Measurements from ENCODE around the gene SLC8A1. TPM values are rescaled to one million over a fixed set of nuclear protein-coding genes. Genes with fewer than 3 reads are reported as not detected.

The SLC8A1 gene
- total and polyA plus RNA-seq, 2 donors (not counting 1 experiment from before 2014, with no cell fraction given): 0.07 to 0.20 TPM

DNA sequence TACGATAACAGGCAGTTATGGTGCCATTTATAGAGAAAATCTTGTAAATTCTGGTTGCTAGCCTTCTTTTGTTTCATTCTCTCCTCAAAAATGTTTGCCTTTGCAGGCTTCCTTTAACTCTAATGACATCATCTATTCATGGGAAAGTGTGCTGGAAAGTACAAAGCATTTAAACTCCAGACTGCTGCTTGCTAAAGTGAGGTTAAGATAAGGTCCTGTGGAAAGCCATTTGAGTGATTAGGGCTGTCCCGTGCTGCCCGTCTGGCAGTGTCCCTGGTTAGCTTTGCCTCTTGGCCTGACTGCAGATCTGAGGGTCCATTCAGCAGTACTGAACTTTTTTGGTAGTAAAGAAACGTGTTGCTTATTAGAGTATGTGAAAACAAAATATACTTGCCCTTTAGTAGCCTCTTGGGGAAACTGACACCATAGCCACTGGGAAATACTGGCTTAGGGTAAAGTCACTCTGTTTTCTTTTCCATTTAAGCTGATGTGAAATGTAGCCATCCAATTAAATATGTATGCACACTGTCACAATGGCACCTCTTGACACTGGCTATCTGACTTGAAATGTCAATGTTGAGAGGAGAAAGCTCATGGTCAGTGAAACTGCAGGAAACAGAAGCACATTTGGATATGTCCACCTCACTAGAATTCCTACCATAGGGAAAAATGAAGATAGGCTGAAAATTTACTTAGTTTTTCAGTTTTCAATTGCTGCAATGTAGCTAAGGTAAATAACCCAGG is 321.5 kb downstream of the SLC8A1 start:
- H3K27ac Mint-ChIP-seq: no peak overlapping the region
- Histone ChIP-seq H3K4me2 (replicated peaks; ENCODE audit: low read depth, low read length, poor library complexity, severe bottlenecking) (no peak overlapping the region), H3K79me2 (ENCODE audit: control insufficient read depth, insufficient read depth, low read length) (no peaks in the 10 kb centered on the region), H2AFZ (ENCODE audit: insufficient read depth, low read depth, low read length, poor library complexity, severe bottlenecking) (no peak overlapping the region), H3K4me3 (ENCODE audit: control extremely low read depth in 1 of 5, extremely low read depth in 1 of 5, insufficient read depth in 1 of 5, low read depth in 2 of 5, low read length in 4 of 5) (no peak overlapping the region), H4K20me1 (ENCODE audit: control insufficient read depth, insufficient read depth, low read length, poor library complexity, severe bottlenecking) (no peaks in the 10 kb centered on the region), H3K4me1 (ENCODE audit: control insufficient read depth in 2 of 2, insufficient read depth in 2 of 2, low read length in 2 of 2) (no peaks in the 10 kb centered on the region), H3K9me3 (ENCODE audit: control extremely low read depth in 1 of 3, control insufficient read depth in 2 of 3, insufficient read depth in 1 of 3, low read length in 2 of 3) (no peaks in the 10 kb centered on the region), H3K27me3 (replicated peaks in 1 of 4; ENCODE audit: control extremely low read depth in 1 of 4, control insufficient read depth in 3 of 4, insufficient read depth in 4 of 4, low read length in 3 of 4) (no peaks in the 10 kb centered on the region), H3K9ac (ENCODE audit: low read length) (no peak overlapping the region), H3K36me3 (replicated peaks in 1 of 2; ENCODE audit: control extremely low read depth in 1 of 2, control insufficient read depth in 1 of 2, extremely low read depth in 1 of 2, insufficient read depth in 2 of 2, low read length in 1 of 2) (no peaks in the 10 kb centered on the region), H3K27ac (ENCODE audit: low read length in 2 of 2) (no peak overlapping the region)
- 100% methylated on average over 2 of the region's 4 CpGs for WGBS (ENCODE audit: insufficient coverage)
- TF ChIP-seq, protein P1, sequence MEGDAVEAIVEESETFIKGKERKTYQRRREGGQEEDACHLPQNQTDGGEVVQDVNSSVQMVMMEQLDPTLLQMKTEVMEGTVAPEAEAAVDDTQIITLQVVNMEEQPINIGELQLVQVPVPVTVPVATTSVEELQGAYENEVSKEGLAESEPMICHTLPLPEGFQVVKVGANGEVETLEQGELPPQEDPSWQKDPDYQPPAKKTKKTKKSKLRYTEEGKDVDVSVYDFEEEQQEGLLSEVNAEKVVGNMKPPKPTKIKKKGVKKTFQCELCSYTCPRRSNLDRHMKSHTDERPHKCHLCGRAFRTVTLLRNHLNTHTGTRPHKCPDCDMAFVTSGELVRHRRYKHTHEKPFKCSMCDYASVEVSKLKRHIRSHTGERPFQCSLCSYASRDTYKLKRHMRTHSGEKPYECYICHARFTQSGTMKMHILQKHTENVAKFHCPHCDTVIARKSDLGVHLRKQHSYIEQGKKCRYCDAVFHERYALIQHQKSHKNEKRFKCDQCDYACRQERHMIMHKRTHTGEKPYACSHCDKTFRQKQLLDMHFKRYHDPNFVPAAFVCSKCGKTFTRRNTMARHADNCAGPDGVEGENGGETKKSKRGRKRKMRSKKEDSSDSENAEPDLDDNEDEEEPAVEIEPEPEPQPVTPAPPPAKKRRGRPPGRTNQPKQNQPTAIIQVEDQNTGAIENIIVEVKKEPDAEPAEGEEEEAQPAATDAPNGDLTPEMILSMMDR (IDR thresholded peaks at IDR 0.05): no peak
- intact Hi-C loops (cut with micrococcal nuclease): no loop called here
- no peaks in the 10 kb centered on the region for H3K9me3 Mint-ChIP-seq (ENCODE audit: insufficient read depth)
- H3K4me3 Mint-ChIP-seq: no peak overlapping the region
- POLR2A ChIA-PET: no interaction called here
- DNase-seq (no peak), ATAC-seq (ENCODE audit: low read depth) (no peak)
- no peaks in the 10 kb centered on the region for H3K27me3 Mint-ChIP-seq
- no peaks in the 10 kb centered on the region for H3K4me1 Mint-ChIP-seq
- CTCF ChIA-PET: no interaction called here

DNA sequence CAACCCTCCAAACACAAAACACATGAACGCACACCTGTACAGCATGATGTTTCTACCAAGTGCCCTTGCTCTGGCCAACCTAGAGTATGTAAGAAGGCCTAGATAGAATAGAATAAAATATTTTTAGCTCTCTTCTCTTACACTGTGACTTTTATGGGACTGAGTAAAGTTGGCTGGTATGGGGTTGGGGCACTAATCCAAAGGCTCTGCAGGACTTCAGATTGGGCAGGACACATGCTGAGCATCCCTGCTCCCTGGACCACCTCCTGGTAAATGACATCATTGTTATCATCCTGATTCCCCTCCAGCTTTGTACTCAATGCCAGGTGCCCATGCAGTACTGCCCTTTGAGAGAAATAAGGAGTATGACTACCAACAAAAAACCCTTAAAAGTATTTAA is 322.2 kb downstream of the SLC8A1 start:
- no peak overlapping the region for H3K27ac Mint-ChIP-seq
- H3K9ac ChIP-seq (ENCODE audit: low read length): no peak overlapping the region
- no CpG with 5 or more reads among the region's 1 CpG for WGBS (ENCODE audit: insufficient coverage)
- H3K4me1 Mint-ChIP-seq: no peaks in the 10 kb centered on the region
- no peaks in the 10 kb centered on the region for H4K20me1 ChIP-seq (ENCODE audit: control insufficient read depth, insufficient read depth, low read length, poor library complexity, severe bottlenecking)
- H3K4me2 ChIP-seq (replicated peaks; ENCODE audit: low read depth, low read length, poor library complexity, severe bottlenecking): no peak overlapping the region
- no peaks in the 10 kb centered on the region for H3K36me3 ChIP-seq (replicated peaks in 1 of 2; ENCODE audit: control extremely low read depth in 1 of 2, control insufficient read depth in 1 of 2, extremely low read depth in 1 of 2, insufficient read depth in 2 of 2, low read length in 1 of 2)
- CTCF ChIA-PET: no interaction called here
- no peak overlapping the region for H2AFZ ChIP-seq (ENCODE audit: insufficient read depth, low read depth, low read length, poor library complexity, severe bottlenecking)
- H3K4me1 ChIP-seq (ENCODE audit: control insufficient read depth in 2 of 2, insufficient read depth in 2 of 2, low read length in 2 of 2): no peaks in the 10 kb centered on the region
- no peaks in the 10 kb centered on the region for H3K27me3 ChIP-seq (replicated peaks in 1 of 4; ENCODE audit: control extremely low read depth in 1 of 4, control insufficient read depth in 3 of 4, insufficient read depth in 4 of 4, low read length in 3 of 4)
- POLR2A ChIA-PET: no interaction called here
- no peak overlapping the region for H3K4me3 Mint-ChIP-seq
- TF ChIP-seq, protein P1 (IDR thresholded peaks at IDR 0.05): no peak
- no peaks in the 10 kb centered on the region for H3K79me2 ChIP-seq (ENCODE audit: control insufficient read depth, insufficient read depth, low read length)
- no peak overlapping the region for H3K27ac ChIP-seq (ENCODE audit: low read length in 2 of 2)
- H3K27me3 Mint-ChIP-seq: no peaks in the 10 kb centered on the region
- ATAC-seq (ENCODE audit: low read depth): no peak
- H3K9me3 Mint-ChIP-seq (ENCODE audit: insufficient read depth): no peaks in the 10 kb centered on the region
- DNase-seq: no peak
- no peaks in the 10 kb centered on the region for H3K9me3 ChIP-seq (ENCODE audit: control extremely low read depth in 1 of 3, control insufficient read depth in 2 of 3, insufficient read depth in 1 of 3, low read length in 2 of 3)
- intact Hi-C loops (cut with micrococcal nuclease): no loop called here
- H3K4me3 ChIP-seq (ENCODE audit: control extremely low read depth in 1 of 5, extremely low read depth in 1 of 5, insufficient read depth in 1 of 5, low read depth in 2 of 5, low read length in 4 of 5): no peak overlapping the region

Measured in B cell (primary cell).